ENCODE results near the gene KDELR3.
A peak's percentile ranks its signal among the peaks of the same experiment; 100 is the strongest.

KDELR3 gene

DNA sequence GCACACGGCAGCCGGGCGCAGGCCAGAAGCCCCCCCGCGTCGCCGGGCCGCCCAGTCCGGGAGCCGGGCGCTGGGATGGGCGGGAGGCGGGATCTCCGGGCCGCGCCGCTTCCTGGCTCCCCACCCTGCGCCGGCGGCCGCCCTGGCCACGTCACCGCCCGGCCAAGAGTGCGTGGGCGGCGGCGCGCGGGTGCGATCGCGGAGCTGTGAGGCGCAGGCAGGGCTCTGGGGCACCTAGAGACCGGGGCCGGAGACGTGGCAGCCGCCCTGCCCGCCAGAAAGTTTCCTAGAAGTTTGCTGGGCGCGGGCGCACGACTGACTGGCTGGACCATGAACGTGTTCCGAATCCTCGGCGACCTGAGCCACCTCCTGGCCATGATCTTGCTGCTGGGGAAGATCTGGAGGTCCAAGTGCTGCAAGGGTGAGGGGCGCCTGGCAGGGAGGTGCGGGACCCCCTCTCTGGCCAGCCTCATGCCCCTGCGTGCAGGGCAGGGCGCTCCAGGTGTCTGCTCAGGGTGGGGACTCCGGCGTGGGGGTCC is at the start of gene KDELR3:
KDELR3 (plus strand) TSS at position 193 of the 539 bp plus-strand sequence; CDS start at position 331, 138 bp downstream.
- FAIRE-seq: no peak

DNA sequence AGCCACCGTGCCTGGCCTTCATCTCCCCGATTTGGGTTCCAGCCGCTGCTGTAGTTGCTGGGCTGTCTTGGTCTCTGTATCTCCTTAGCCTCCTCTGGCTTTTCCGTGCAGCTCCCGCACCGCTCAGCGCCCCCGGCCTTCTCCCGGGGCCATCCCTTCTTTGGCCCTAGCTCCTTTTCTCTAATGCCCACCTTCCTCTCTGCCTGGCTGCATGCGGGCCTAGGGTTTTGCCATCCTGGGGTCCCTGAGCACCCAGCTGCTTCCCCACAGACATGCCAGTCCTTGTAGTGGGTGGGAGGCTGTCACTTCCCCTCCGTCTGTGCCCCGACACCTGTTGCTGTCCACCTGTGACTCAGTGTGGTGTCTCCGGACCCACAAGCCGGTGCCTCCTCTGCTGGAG is 49.3 kb upstream of the KDELR3 start:
- DNase-seq (ENCODE audit: low spot score) (no peak), FAIRE-seq (no peak)

More for the DNA sequence above, at the start of gene KDELR3:
- peak; percentile 37 for DNase-seq (ENCODE audit: low spot score)

DNA sequence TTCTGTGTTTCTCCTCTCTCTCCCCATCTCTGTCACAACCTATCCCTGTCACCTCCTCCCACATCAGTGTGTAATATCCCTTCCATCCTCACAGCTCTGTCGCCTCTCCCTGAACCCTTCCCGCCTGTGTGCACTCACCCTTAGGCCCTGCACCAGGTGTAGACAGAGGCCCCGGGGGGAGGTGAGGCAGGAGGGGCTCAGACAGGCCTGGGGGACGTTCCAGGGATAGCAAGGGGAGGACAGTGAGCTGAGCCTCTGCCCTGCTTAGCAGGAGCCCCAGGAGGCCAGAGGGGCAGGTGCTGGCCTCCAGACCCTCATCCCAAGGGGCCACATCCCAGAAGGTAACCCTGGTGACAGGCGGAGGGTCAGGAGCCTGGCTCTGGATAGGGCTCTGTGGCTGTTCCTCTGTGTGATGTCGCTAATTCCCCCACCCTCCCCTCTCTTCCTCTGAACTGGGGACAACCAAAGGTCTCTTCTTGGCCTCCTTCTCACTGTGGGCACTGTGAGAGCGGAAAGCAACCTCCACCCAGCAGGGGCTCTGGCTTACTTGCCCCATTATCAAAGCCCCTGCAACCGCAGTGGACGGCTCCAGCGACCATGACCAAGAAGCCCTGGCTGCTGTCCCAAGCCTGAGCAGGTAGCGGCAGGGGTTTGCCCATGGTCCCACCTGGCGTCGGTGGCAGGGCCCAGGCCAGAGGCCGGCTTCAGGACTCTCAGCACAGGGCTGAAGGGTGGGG is 48.6 kb upstream of the KDELR3 start:
- no peak for FAIRE-seq
- DNase-seq (ENCODE audit: low spot score): no peak

DNA sequence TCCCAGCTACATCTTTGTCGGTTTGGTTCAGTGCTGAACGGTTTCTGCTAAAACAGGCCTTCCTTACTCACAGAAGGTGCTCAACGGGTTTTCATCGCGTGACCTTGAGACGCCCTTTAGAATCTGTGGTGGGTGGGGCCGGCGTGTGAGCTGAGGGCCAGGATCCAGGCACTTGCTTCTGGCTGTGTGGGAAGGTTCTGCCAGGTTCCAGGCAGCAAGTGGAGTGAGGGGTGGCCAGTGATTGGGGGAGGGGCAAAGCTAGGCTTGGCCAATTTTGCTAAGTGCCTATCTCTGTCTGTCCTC is 48.1 kb upstream of the KDELR3 start:
- no peak for FAIRE-seq
- no peak for DNase-seq (ENCODE audit: low spot score)

DNA sequence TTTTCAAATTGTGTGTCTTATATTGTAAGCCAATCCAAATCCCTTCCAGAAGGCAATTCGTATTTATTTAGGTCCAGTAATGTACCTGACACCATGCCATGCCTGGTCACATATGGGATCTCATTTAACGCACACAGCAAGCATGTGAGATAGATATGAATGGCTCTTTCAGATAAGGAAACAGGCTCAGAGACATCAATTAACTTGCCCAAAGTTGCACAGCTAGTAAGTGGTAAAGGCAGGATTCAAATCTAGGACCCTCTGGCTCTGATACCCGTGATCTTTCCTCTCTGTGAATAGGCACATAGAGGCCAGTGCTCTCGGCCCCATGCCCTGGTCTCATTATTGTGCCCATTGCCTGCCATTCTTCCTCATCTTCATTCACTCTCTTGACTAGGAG is 47.2 kb upstream of the KDELR3 start:
- no peak for FAIRE-seq

DNA sequence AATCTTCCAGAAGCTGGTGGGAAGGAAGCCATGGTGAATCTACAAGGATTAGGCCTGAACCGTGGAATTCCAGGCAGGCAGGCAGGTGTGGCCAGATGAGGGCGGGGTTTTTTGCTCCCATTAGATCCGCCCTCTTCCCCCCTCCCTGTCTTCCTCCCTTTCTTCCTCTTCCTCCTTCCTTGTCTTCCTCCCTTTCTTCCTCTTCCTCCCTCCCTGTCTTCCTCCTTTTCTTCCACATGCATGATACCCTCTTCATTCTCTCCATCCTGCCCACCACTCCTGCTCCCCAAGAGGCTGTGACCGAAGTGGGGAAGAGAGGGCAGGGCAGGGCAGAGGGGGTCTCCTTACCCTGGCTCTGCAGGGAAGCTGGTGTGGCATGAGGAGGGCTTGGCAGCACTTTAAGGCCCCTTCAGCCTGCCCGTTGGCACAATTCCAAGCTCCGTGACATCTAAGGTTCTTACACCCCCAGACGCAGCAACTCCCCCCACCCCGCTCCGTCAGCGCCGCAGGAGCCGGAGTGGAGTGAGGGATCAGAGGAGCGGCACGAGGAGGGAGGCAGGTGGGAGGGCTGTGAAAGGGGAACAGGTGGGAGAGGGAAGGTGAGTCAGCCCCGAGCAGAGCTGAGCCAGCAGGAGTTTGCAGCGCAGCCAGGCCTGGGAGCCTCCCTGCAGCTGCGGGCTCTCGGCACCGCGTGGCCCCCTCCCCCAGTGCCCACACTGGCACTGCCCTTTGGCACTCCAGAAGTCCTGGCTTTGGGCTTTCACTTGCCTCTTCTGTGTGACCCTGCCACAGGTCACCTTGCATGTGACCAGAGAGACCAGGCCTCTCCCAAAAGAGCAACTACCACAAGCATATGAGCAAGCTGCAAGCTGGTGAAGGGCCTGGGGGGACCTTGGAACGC is 45.0 kb upstream of the KDELR3 start:
- no peak for DNase-seq (ENCODE audit: low spot score)
- FAIRE-seq: no peak

More for the DNA sequence above, 47.2 kb upstream of the KDELR3 start:
- no peak for DNase-seq (ENCODE audit: low spot score)

DNA sequence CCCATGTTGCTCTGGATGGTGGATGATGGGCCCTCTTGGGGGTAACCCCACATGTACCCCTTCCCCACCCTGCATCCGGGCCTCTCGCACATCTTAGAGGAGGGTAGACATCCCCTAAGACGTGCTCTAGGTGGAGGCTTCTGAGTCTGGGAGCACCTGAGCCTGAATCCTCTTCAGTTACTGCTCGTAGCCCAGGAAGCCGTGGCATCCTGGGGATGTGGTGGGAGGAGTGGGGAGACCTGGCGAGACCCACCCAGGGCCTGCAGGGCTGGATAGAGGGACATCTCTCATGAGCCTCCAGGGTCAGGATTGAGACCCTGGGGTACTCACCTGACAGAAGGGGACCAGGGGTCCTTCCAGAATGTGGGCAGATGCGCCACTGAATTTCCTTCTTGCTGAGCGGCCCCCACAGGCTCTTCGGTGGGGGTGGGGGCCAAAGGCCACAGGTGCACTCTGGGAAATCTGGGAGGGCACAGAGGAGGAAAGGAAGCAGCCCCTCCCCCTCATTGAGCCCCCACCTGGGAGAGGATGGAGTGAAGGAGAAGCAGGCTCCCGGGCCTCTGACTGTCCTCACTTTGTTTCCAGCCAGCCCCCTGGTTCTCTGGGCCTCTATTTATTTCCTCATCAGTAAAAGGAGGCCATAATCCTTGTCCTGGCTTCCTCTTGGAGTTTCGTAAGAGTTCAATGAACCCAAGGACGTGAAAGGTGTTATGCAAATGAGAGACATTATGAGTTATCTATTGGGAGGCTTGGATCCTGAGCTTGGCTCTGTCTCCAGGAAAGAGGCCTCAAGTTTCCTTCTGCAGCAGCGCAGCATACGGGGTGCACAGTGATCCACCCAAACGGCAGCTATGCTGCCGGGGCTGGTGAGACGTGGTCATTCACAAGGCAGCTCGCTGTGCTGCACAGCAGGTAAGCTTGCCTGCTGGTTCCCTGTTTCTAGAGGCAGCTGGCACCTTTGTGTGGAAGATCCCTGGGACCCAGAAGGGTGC is 44.1 kb upstream of the KDELR3 start:
- FAIRE-seq (no peak), DNase-seq (ENCODE audit: low spot score) (no peak)

DNA sequence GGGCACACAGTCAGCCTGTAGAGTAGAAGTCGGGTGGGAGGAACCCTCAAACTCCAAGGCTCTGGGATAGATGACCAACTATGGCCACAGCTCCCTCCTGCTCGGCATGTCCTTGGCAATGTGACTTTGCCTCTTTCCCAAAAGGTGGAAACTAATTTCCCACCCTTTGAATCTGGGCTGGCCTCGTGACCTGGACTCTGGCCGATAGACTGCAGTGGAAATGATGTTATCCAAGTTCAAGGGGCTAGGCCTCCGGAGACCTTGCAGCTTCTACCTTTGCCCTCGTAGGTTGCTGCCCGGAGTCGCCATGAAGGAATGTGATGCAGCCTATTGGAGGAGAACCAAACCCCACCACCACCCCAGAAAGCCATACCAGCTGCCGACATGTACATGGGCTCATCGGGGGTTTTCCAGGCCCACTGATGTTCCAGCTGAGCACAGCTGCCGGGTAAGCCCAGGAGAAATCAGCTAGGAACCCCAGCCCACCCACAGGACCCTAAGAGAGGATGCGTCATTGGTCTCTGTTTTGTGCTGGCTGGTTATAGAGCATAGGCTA is 43.3 kb upstream of the KDELR3 start:
- DNase-seq (ENCODE audit: low spot score): no peak
- no peak for FAIRE-seq

DNA sequence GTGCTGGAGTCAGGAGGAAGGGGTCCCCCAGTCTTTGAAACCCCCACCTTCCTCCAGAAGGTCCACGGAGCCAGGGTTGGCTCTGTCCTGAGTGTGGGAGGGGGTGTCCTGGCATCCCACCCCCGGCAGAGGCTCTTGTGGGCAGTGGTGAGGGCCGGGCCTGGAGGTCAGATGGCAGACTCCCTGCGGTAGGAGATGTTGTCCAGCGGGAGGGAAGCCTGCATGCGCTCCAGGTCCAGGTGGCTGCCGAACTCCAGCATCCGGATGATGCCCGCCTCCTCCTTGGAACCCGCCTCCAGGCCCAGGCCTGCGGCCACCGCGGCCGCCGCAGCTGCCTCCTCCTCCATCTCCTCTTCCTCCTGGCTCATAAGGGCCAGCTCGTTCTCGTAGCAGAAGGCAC is 41.3 kb upstream of the KDELR3 start:
- no peak for DNase-seq (ENCODE audit: low spot score)
- FAIRE-seq: no peak

DNA sequence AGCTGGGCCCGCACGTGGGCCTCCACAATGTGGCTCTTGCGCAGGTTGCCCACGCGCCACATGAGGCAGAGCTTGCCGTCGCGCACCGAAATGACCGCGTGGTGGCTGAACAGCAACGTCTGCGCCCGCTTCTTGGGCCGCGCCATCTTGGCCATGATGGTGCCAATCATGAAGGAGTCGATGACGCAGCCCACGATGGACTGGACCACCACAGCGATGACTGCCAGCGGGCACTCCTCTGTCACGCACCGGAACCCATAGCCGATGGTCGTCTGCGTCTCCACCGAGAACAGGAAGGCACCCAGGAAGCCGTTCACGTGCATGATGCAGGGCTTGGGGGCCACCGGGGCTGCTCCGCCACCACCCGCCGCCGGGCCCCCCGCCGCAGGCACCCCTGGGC is 40.4 kb upstream of the KDELR3 start:
- no peak for DNase-seq (ENCODE audit: low spot score)
- FAIRE-seq: no peak

DNA sequence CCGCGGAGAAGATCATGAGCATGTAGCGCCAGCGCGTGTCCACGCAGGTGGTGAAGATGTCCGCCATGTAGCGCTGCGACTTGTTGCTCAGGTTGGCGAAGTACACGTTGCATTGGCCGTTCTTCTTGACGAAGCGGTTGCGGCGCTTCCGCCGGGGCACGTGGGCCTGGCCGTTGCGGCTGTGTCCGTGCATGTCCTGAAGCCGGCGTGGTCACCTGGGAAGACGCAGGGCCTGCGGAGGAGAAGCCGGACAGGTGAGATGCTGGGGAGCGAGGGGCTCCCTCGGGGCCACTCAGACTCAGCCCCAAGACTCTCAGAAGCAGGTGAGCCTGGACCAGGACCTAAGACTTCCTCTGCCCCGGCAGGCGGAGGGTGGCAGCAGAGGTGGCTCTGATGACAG is 40.0 kb upstream of the KDELR3 start:
- DNase-seq (ENCODE audit: low spot score): no peak
- no peak for FAIRE-seq

DNA sequence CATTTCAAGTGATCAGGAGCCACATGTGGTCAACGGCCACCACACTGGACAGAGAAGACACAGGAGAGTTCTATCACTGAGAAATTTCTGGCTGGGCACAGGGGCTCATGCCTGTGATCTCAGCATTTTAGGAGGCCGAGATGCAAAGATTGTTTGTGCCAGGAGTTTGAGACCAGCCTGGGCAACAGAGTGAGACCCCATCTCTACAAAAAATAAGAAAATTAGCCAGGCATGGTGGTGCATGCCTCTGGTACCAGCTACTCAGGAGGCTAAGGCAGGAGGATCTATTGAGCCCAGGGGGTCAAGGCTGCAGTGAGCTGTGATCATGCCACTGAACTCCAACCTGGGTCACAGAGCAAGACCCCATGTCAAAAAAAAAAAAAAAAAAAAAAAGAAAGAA is 39.2 kb upstream of the KDELR3 start:
- FAIRE-seq (no peak), DNase-seq (ENCODE audit: low spot score) (no peak)

DNA sequence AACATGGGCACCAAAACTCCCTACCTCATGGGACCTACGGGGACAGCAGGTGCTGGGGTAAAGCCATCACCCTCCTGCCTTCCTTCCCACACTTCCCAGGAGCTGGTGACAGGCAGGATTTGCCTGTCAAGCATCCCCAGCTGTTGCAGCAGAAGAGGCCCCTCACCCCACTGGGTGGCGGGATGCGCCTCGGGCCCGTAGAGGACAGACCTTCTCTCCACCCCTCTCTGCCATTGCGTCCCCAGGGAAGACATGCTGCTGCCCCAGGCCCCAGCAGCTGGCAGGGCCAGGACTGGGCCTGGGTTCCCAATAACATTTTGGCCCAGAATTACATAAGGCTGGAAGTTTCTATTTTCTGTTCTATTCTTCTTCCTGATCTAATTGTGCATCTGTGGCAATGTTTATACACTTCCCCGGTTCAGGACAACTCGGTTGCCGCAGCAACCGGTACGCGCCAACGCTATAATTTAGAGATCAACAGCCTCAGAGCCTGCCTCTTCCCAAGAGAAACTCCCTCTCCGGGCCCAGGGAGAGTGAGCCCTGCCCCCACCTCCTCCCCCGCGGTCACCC is 38.3 kb upstream of the KDELR3 start:
- DNase-seq (ENCODE audit: low spot score) (no peak), FAIRE-seq (no peak)

DNA sequence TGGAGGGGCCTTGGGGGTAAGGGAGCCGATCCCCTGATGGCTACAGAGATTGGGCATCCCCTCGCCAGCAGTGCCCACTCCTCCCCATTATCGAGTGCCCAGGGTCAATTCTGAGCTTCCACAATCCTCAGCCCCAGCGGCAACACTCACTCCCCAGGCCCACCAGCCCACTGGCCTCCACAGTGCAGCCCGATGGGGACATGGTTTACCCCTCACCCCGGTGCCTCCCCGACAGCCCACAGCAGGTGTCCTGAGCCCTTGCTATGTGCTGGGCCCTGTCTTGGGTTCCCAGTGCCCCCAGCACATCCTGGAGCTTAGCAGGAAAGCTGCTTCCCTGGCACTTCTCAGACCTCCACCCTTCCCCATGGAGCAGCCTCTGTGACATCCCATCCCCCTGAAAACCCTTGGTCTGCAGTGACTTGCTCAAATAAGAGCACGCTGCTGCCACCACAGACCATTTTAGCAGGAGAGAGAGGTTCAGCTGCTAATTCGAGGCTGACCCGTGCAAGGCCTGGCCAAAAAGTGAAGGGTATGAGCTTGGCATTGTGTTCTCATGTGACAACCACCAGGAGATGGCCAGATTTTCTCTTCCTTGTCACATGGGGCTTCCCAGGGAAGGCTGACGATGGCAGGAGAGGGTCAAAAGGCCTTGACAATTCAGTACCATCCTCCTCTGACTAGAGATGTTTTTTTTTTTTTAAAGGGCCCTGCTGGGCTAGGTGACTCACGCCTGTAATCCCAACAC is 36.5 kb upstream of the KDELR3 start:
- FAIRE-seq: no peak
- DNase-seq (ENCODE audit: low spot score): no peak

DNA sequence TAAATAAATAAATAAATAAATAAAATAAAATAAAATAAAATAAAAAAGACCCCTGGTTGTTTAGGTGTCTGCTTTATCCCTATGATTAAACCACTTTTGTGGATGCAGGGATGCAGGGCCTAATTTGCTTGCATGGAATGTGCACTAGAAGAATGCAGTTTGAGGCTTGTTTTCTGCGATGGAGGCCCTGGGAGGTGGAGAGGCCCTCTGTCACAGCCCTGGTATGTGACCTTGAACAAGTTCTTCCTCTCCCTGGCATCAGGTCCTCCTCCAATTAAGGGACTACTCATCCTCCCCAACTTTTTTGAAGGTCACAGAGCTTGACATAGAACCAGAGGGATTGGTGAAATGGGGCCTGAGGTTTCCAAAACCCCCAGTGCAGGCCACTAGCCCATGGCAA is 35.6 kb upstream of the KDELR3 start:
- FAIRE-seq: no peak
- DNase-seq (ENCODE audit: low spot score): no peak

DNA sequence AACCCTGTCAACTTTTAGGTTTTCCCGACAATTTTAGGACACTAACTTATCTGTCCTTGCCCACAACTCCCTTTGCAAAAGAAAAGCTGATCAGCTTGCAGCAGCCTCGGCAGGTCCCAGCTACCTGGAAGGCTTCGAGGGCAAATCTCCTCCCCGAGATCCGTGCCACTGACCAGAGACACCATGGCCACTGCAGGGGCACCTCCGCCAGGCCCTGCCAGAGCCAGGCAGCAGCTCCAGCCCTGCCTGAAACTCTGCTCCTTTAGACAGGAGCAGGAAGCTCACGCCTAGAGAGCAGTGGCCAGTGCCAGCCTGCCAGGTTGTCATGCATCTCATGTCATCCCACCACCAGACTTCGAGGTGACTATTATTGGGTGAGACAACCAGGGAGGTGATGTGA is 34.0 kb upstream of the KDELR3 start:
- FAIRE-seq (no peak), DNase-seq (ENCODE audit: low spot score) (no peak)

DNA sequence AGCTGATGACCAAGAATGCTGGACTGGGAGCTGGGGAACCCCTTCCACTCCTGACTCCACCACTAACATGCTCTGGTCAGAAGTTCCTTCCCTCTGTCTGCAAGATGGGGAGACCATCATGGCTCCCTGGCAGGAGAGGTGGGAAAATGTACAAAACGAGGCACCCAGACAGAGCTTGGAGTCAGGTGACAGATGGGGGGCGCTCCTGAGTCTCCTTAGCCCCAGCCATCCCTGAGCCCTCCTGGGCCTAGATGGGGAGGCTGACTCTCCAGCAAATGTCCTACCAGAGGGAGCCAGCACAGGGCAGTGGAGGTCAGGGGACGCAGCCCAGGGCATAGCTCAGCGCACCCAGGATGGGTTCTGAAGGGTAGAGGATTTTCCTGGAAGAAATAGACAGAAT is 32.9 kb upstream of the KDELR3 start:
- DNase-seq (ENCODE audit: low spot score) (no peak), FAIRE-seq (no peak)

DNA sequence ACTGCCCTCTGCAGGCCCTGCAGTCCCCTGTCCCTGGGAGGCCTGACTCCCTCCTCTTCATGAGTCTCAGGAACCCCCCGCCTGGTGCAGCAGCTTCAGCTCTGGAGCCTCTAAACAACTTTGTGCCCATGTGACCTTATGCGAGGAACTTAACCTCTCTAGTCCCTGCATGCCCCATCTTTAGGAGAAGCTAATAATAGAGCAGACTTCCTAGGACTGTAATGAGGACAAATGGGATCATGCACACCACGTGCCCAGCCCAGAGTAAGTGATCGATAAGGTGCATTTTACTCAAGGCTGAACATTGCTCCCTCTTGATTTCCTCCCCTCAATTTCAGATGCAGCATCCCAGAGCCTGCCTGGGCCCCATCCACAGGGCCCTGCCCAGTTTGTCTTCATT is 31.9 kb upstream of the KDELR3 start:
- FAIRE-seq: no peak
- DNase-seq (ENCODE audit: low spot score): no peak

DNA sequence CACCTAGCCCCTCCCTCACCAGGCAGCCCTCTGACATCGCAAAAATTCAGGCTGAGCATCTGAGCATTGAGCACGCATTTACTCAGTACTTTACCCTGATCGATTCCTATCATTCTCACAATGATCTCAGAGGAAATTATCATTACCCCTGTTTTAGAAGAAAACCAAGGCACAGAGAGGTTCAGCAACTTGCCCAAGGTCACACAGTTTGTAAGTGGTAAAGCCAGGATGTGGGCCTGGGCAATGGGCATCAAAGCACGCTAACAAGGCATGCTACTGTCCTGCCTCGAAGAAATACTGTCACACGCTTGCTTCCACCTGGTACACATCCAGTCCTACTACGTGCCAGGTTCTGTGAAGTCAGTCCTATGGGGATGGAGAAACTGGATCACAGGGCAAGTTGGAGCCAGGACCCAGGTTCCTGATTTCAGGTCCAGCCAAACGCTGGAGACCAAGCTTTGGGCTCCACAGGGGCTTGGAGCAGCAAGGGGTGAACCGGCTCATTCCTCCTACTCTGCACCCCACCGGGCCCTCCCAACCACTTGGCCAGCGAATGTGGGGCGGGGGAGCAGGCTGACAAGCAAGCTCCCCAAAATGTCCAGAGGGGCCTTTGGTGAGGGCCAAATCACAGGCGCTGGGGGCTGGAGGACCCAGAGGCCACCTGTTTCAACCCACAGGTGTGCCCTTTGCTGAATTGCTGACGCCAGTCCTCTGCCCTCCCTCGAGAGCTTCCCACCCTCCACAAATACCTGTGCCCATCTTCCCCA is 31.1 kb upstream of the KDELR3 start:
- FAIRE-seq: no peak
- DNase-seq (ENCODE audit: low spot score): no peak

Measured in RCC 7860 (cell line).